Stimulated activated CD8-positive, alpha-beta memory T cell treated with anti-CD3 and anti-CD28 coated beads, Interleukin-2, amount 100 ng/mL, for 48 hours (primary cell): ENCODE measurements around the gene PKP1.

ENCODE experiments used
- DNase-seq, 2 donors: peaks; one replicate each; pipeline ENCODE4 v3.0.0-alpha.2; 2020; ENCODE audit warnings: low read depth in 2 of 2

Gene PKP1

DNA sequence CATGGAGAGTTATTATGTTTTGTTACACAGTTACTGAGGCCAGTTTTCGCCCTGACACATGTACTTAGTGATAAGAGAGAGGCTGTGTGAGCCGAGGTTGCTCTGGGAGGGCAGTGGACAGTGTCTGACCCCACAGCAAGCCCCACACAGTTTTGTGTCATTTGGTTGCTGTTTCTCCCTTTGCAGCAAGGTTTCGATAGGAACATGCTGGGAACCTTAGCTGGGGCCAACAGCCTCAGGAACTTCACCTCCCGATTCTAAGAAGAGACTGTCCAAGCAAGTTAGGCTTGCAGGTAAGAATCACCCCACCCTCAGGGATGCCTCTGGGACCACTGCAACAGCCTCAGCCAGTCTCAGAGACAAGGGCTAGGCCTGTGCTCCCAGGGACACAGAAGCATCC is 45.3 kb downstream of the PKP1 start:
- no peak for DNase-seq

DNA sequence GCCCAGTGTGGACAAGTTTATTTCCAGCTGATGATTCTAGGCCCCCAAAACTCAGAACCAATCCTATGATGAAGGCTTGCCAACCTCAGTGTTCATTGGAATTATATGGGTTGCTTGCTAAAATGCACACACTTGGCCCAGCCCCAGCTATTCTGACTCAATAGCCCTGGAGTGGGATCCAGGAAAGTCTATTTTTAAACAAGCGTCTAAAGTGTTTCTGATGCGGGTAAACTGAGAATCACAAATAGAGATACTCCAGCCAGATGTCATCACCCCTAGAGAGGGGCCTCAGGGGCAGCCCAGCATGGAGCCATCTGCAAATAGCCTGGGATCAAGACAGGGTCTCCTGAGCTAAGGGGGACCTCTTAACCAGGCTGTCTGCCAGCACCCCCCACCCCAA is 46.0 kb downstream of the PKP1 start:
- no peak for DNase-seq

DNA sequence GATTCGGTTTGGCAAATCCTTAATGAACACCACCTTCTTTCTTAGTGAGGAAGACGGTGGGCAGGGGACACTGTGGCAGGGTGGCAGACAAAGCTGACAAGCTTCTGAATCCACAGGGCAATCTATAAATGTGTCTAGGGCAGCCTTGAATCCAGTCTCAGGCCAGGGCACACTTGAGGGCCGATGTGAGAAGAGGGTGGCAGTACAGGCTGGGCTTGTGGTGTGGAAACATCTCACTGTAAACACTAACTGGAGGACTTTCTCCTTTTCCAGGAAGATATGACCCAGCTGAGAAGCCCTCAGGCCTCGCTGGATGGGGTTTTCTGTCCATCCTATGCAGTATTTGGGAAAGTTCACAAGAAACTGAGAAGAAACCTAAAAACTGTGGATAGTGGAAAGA is 46.5 kb downstream of the PKP1 start:
- DNase-seq, result no peak

DNA sequence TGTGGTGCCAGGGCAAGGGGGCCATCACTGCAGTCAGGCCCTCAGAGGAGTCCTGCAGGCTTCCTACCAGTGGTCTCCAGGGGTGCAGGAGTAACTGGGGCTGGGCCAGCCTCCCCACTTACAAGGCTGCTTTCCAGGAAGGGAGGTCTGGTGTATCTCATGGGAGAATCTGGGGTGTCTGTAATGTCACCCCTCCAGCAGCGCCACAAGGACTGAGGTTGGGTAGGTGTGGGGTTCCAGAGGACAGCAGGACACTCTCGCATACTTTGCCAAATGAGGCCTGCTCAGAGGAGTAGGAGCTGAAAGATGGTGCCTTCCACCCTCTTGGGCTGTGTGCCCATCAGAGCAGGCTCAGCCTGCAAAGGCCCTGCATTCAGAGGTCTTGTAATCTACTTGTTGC is 47.2 kb downstream of the PKP1 start:
- no peak for DNase-seq

DNA sequence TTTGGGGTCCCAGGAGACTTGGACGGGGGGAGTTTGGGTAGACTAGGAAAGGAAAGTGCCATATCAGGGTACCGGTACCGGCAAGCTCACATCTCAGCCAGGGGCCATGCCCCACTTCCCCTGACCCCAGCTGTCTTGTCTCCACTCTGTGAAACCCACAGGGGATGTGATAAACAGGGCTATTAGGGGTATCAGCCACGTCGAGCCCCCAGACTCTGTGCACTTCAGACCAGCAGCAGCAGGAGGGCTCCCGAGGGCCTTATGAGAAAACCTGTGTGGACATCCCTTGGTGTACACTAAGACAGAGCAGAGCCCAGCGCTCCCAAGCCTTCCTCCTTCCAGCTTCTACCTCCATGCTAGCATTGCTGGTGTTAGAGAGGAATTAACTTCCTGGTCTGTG is 47.9 kb downstream of the PKP1 start:
- no peak for DNase-seq

DNA sequence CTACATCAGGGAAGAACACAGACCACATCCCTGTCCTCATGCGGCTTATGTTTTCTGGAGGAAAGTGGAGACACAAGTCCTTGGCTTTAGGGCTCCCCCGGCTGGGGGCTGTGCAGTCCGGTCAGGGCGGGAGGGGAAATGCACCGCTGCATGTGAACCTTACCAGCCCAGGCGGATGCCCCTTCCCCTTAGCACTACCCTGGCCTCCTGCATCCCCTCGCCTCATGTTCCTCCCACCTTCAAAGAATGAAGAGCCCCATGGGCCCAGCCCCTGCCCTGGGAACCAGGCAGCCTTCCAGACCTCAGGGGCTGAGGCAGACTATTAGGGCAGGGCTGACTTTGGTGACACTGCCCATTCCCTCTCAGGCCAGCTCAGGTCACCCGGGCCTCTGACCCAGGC is 48.7 kb downstream of the PKP1 start:
- no peak for DNase-seq

DNA sequence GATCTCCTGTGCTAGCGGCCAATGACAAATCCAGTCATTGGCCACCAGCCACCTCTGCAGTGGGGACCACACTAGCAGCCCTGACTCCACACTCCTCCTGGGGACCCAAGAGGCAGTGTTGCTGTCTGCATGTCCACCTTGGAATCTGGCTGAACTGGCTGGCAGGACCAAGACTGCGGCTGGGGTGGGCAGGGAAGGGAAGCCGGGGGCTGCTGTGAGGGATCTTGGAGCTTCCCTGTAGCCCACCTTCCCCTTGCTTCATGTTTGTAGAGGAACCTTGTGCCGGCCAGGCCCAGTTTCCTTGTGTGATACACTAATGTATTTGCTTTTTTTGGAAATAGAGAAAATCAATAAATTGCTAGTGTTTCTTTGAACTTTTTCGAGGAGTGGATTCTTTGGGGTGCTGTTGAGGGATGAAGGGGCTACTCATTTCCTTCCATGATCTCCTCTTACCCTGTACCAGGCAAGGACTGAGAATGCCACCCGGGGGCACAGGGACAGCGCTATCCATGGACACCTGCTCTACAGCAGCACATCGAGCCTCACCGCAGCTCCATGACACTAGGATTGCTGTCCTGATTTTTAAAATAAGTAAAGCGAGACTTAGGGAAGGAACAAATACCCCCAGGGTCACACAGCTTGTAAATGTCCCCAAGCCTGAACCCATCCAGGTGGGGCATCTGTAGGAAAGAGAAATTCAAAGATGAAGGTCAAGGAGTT is 49.5 kb downstream of the PKP1 start:
- no peak for DNase-seq

DNA sequence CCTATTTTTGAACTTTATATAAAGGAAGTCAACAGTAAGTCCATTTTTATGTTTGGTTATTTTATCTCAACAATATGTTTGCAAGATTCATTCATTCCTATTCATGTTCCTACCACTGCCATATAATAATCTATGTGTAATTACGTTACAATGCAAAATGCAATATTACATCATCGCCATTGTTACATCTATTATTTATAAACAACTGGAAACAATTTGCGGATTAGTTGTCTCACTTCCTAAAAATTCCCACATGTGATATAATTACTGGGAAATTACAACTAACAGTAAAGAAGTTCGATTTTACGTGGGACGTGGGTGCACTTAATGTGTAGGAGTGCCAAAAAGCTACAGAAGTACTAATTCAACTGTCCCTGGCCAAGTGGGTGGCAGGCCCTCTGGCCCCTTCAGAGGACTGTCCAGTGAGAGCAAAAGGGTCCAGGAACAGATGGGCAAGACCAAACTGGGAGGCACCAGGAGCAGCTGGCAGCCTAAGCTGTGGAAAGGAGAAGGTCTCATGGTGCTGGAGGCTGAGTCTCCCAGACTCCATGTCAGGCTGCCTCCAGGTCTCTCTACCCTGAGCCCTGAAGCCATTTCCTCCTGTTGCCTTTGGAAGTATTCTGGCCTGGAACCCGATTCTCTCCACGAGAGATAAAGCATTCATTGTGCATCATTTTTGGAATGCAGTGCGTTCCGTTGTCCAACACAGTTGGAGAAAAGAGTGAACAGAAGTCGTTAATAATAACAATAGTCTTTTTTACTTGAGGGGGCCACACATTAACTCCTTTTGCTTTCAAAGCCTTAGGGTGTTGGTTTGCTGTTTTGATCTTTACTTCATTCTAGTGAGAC is 51.2 kb downstream of the PKP1 start:
- DNase-seq, result no peak

DNA sequence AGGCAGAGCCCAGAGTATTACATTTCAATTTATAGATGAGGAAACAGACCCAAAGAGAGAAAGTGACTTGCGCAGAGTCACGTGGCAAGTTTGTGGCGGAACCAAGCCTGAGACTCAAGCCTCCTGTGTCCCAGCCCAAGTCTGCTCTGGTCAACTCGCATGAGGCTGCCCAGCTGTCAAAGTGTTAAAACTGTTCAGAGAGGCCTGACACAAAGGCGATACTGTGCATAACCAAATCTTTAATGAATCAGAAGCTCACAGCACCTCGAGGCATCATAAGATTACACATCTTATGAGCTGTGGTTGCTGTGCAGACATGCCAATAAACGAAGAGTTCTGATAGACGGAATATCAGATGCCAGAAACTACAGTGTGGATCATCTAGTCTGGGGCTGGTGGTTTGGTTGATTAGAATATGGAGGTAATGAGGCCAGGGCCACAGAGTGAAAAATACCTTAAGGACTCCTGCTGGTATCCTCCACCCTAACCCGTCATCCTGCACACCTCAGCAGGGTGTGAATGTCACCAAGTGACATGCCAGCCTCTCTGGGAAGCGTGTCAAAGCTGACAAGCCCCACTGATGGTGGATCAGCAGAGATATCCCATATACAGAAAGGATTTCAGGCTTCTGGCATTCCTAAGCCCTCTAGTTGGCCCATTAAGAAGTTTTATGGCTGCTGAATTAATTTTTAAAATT is 52.0 kb downstream of the PKP1 start:
- no peak for DNase-seq

DNA sequence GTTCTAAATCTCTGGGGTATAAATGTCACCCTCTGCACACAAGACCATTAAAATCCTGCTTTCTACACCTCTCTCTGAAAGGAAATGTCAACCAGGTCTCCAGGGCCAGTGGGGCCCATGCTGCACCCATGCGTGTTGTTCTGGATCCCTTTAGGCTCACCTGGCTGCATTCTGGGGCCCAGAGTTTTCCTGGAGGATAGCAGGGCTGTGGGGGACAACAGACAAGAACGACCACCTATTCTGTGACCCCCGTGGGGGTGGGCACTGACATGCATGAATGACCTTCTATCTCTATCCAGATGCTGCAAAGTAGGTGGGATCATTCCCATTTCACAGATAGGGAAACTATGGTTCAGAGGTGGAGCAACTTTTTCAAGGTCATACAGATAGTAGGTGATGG is 52.6 kb downstream of the PKP1 start:
- DNase-seq, result no peak

DNA sequence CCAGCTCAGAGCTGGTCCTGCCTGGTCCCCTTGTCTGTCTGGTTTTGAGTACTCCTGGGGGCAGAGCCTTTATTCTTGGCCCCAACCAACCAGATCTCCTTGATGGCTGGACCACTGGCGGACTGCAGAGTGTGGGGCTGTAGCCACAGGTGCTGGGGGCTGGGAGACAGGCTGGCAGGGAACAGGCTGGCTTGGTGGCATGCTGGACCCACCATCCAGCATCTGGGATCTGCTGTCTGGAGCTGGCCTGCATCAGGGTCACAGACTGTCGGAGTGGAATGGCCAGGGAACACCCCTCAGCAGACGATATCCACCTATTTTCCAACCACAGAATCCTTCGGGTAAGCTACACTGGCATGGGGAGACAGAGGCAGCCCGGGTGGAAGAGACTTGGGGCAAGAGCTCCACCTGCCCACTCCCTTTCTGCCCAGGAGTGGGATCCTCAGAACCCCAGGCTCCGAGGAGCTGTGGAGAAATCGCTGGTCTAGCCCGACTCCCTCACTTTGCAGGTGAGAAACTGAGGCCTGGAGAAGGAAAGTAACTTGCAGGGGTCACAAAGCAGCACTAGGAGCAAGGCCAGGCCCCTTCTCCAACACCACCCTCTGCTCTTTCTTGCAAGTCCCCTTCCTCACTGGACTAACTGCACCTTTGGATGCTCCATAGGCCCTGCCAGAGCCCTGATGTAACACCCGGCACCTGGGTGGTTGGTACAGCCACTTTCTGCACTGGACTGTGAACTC is 53.6 kb downstream of the PKP1 start:
- no peak for DNase-seq

DNA sequence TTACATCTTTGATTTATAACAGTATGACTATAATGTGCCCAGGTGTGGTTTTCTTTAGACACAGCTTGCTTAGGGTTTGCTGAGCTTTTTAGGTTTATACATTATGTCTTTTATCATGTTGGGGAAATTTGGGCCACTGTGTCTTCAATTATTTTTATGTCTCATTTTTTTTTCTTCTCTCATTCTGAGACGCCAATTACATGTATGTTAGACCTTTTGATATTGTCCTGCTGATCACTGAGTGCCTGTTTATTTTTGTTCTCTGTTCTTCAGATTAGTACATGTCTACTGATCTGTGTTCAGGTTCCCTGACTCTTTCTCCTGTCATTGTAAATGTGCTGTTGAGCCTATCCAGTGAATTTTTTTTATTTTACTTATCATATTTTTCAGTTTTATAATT is 58.1 kb downstream of the PKP1 start:
- DNase-seq, result no peak

DNA sequence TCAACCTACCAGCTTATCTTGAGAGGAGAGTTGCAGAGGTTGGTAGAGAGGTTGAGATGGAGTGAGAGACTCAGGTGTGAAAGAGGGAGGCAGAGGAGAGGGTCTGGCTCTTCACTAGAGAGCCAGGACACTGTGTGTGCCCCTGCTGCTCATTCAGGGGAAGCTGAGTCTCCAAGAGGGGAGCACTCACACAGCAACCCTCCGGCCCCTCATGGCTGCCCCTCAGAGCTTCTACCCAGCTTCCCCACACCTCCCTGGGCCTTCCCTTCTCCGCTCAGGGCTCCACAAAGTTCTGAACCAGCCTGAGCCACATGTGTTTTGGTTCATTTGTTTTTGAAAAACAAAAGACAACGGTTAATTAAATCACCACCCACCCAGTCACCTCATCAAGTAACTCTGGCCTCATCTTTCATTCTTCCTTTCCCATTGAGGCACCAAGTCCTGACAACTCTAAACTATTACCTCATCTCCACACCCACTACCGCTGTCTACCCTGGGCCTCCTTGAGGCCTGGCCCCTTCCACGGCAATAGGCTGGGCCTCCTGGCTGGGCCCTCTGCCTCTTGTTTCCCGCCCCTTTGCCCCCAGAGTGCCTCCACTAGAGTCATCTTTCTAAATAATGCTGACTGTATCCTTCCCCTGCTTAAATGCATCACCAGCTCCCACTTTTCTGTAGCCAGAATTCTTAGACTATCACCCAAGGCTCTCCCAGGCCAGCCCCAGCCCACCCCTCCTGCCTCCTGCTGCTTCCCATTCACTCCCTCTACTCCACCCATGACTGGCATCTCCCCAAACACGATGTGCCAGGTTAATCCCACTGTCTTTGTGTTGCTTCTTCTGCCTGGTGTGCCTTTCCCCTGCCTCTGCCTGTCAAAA is 61.1 kb downstream of the PKP1 start:
- no peak for DNase-seq

DNA sequence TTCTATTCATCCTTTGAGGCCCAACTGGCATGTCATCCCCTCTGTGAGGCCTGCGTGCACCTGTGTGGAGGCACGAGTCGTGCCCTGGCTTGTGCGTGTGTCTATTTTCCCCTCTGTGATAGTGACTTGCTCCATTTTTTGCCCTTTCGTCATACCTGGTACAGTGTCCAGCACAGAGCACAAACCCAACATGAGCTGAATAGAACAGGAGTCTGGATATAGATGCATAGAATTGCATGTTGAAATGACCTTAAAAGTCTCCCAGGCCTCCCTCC is 61.7 kb downstream of the PKP1 start:
- DNase-seq, result no peak

DNA sequence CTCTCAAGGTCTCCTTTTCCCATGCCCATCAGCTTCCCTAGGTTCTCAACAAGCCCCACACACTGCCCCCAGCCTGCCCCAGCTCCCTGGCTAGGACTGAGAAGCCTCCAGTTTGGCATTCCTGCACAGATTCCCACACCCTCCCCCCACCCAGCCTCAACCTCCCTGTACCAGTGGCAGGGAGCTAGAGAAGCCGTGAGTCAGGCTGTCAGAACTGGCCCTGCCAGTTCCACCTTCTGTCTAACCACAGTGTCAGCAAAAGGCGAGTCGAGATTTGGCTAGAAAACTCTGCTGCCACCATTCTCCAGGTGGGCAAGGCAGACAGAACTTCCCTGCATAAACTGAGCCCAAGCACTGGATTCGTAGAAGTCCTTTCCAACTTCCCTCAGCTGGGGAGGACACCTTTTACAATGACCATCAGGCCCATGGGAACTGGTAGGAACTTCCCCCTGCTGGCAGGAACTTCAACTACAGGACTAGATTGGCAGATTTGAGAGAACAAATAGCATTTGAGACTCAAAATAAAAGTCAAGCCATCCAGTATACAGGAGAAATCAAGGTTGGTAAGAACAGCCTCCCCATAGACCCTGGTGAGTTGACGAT is 63.1 kb downstream of the PKP1 start:
- DNase-seq, result no peak

DNA sequence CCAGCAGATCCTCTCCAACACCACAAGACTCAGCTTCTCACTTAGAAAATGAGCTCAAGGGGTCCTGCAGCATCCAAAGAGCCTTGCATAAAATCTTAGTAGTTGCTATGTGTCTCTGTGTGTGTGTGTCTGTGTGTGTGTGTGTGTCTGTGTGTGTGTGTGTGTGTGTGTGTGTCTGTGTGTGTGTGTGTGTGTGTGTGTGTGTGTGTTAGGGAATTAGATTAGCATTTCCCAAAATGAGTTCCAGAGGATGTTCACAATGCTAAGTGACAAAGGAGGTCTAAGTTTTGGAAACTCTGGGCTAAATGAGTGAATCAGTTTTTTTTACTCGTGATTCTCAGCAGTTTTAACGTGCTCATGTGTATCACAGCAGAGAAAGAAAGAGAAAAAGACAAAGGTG is 63.7 kb downstream of the PKP1 start:
- DNase-seq, result no peak

DNA sequence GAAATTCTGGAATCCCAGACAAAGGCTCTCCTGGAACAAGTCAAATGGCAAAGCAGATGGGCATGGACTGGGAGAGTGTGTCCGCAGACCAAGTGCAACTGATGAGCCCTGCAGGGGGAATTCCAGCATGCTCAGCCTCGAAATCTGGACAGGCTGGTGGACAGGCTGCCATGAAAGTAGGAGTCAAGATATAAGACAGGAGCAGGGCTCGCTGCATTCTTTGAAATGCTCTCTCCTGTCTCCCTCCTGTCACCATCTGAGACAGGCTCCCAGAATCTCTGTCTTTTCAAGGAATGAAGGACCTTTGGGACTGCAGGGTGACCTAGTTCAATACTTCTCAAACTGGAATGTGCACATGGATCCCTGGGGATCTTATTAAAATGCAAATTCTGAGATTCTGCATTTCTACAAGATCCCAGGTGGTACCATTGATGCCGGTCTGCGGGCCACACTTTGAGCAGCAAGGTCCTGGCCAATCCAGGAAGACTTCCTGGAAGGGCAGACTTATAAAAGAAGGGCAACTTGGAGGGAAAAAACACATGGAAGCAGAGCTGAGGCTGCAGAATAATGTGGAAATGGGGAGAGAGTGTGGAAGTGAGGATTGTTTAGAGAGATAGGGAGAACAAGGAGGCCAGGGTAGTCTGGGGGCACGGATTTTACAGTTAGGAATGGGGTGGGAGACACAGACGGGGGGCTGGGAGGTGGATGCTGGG is 64.3 kb downstream of the PKP1 start:
- no peak for DNase-seq

DNA sequence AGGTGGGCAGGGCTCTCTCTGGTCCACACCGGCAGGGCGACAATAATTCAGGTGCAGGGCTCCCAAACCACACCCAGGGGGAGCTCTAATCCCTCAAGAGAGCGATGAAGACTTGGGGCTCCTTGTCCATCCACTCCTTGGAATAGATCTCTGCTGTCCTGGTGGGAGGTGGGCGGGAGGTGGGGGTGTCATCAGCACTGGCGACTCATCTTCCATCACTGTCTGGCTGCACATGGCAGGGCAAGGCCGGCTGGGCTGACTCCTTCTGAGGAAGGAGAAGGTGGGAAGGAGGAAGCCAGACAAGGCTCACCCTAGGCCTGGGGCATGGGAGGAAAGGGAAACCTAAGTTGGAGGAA is 64.9 kb downstream of the PKP1 start:
- DNase-seq, result peak in 1 of 2 donors; percentile 10

DNA sequence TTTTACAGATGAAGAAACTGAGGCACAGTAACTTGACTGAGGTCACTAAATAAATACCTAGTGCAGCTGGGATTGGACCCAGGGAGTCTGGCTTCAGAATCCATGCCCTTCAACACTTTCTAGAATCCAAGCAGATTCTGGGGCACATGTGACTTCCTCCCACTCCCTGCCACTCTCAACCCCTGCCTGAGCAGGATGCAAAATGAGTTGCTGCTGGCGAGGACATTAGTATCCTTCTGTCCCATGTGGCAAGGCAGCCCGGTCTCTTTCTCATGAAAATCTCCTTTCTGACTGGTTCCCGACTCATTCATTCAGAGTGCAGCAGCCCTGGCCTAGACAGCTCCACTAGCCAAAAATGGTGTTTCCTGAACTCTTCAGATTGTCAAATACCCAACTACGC is 65.8 kb downstream of the PKP1 start:
- DNase-seq, result no peak

DNA sequence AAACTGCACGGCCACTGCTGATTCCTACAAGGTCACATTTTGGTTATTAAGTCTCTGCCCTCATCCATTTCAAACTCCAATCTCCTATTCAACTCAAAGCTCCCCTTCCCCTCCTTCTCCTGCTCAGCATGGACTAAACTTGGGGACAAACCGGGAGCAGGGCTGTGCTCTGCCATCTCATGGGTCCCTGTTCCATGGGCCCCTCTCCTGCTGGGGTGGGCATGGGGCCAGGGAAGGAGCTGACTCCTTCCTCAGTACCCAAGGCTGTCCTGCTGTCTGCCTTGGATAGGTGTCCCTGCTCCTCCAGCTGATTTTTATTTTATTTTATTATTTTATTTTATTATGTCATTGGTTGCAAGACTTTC is 67.0 kb downstream of the PKP1 start:
- no peak for DNase-seq

DNA sequence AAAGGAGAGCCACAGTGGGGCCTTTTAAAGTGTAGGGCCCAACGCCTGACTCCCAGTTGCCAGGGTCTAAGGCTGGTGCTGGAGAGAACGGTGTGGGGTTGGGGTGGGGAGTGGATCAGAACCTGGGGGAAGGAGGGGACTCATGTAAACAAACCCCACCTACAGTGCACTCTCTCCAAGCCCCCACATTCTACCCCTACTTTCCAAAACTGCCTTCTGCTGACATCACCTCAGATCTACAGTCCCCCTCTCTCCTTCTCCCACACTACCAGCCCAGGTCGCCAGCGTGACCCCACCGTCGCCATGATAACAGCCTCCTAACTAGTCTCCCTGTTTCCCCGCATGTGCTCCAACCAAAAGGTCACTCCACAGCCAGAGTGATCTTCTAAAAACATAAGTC is 67.6 kb downstream of the PKP1 start:
- no peak for DNase-seq
